Right atrium auricular region (tissue), 2 donors: ENCODE results near the gene SERPINE1. TPM values are rescaled to one million over a fixed set of nuclear protein-coding genes. Genes with fewer than 3 reads are reported as not detected.

ENCODE experiments used
- DNase-seq: peaks from one replicate; pipeline ENCODE4 v3.0.0-alpha.2; 2019; ENCODE audit warnings: low spot score
- H3K27ac ChIP-seq, 2 donors: fragments of 200-600 bp; sonication (generic); 1 replicate in 1 of 2; 2 replicates in 1 of 2; pipeline ENCODE4 v1.5.1; 2016 to 2019
- H3K27me3 ChIP-seq, 2 donors: fragments of 200-600 bp; sonication (generic); one replicate each; pipeline versions ENCODE4 v1.5.1 to v1.6.0; 2017 to 2019
- H3K36me3 ChIP-seq: fragments of 200-600 bp; sonication (generic); one replicate; pipeline ENCODE4 v1.5.1; 2016
- H3K4me1 ChIP-seq, 2 donors: fragments of 200-600 bp; sonication (generic); one replicate each; pipeline versions ENCODE4 v1.5.1 to v1.6.0; 2017 to 2019
- H3K4me3 ChIP-seq, 2 donors: fragments of 200-600 bp; sonication (generic); 1 replicate in 1 of 2; 2 replicates in 1 of 2; pipeline ENCODE4 v1.5.1; 2017 to 2019; ENCODE audit warnings: mild to moderate bottlenecking in 1 of 2, moderate library complexity in 1 of 2
- H3K9me3 ChIP-seq, 2 donors: fragments of 200-600 bp; sonication (generic); one replicate each; pipeline ENCODE4 v1.5.1; 2019
- total RNA-seq, 2 donors: library from RNA; depleted of rRNA; stranded (reverse); fragments of >200 nt; gene quantifications; one replicate each; pipeline ENCODE4 v1.1.0, GENCODE V29; 2016
- TF ChIP-seq, protein P1 (sequence below), 2 donors: fragments of 200-600 bp; sonication (generic); IDR thresholded peaks; one replicate each; pipeline ENCODE4 v1.5.1; 2019; ENCODE audit warnings: antibody characterized with exemption in 2 of 2

SERPINE1 gene
- total RNA-seq, 2 donors from 2014 or later = 28.0 to 40.8 TPM

DNA sequence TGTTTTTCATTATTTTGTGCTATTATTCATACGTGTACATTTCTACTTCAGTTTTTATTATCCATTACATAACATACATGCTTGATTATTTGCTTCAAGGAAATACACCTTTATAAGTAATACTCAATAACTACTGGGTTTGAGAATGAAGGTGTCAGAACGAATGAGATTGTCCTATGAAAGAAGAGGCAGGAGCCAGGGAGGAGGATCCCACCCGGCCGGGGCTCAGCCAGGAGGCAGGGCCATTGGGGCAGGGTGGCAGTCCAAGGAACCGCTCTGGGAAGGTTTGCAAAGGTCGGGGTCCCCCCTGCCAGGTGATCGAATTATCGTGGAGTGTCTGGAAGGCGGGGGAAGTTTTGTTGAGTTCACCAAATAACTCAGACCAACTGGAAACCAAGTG, 32.5 kb upstream of the SERPINE1 start:
- H3K9me3 ChIP-seq = no peaks in the 10 kb centered on the region
- no peak for DNase-seq
- peak overlapping the region in 1 of 2 donors; percentile 31 for H3K27ac ChIP-seq
- TF ChIP-seq, protein P1, sequence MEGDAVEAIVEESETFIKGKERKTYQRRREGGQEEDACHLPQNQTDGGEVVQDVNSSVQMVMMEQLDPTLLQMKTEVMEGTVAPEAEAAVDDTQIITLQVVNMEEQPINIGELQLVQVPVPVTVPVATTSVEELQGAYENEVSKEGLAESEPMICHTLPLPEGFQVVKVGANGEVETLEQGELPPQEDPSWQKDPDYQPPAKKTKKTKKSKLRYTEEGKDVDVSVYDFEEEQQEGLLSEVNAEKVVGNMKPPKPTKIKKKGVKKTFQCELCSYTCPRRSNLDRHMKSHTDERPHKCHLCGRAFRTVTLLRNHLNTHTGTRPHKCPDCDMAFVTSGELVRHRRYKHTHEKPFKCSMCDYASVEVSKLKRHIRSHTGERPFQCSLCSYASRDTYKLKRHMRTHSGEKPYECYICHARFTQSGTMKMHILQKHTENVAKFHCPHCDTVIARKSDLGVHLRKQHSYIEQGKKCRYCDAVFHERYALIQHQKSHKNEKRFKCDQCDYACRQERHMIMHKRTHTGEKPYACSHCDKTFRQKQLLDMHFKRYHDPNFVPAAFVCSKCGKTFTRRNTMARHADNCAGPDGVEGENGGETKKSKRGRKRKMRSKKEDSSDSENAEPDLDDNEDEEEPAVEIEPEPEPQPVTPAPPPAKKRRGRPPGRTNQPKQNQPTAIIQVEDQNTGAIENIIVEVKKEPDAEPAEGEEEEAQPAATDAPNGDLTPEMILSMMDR (IDR thresholded peaks at IDR 0.05) = no peak
- H3K4me3 ChIP-seq = no peak overlapping the region
- H3K27me3 ChIP-seq = no peaks in the 10 kb centered on the region
- H3K4me1 ChIP-seq = peaks cover 0 to 31% of the 10 kb centered on the region in 2 donors
- peaks cover under 1% of the 10 kb centered on the region for H3K36me3 ChIP-seq

DNA sequence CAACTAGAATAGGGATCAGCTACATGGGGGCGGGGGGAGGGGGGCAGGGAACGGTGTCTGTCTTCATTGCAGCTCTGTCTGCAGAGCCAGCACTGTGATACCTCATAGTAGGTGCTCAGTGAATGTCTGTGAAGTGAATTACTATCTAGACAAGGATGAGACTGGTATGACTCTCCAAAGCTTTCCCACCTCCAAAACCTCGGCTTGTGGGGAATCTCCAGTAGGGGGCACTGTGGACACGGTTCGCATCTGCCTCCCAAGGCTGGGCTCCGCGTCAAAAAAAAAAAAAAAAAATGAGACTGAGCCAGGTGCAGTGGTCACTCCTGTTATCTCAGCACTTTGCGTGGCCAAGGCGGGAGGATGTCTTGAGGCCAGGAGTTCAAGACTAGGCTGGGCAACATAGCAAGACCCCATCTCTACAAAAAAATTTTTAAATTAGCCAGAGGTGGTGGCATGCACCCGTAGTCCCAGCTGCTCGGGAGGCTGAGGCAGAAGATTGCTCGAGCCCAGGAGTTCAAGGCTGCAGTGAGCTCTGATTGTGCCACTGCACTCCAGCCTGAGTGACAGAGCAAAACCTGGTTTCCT, 32.0 kb upstream of the SERPINE1 start:
- H3K4me3 ChIP-seq = no peak overlapping the region
- H3K27me3 ChIP-seq = no peaks in the 10 kb centered on the region
- H3K36me3 ChIP-seq = no peaks in the 10 kb centered on the region
- peaks cover 0 to 34% of the 10 kb centered on the region in 2 donors for H3K4me1 ChIP-seq
- H3K9me3 ChIP-seq = no peaks in the 10 kb centered on the region
- TF ChIP-seq, protein P1 (IDR thresholded peaks at IDR 0.05) = peak; percentile 57 to 75
- no peak for DNase-seq
- H3K27ac ChIP-seq = no peak overlapping the region

DNA sequence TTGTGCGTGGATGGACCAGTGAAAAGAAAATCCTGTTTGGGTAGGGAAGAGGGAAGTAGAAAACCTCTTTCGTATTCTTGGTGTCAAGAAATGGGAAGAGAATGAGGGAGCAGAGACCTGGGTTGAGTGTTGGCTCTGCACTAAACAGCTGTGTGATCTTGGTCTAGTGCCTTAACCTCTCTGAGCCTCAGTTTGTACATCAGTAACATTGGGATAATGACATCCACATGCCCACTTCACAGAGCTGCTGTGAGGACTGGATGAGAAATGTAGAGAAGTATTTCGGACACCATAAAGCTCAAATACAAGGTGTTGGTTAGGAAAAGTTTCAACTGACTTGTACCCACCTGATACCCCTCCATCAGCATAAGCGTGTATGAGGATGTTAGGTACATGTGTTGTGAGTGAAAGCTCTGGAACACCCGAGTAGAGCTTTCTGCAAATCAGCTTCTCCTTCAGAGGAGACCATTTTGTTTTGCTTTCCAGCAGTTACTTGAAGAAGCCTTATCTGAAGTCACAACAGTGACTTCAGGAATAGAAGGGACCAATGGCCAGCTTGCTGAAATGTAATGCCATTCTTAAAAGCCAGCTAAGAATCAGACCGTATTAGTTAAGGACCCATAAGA, 30.5 kb upstream of the SERPINE1 start:
- DNase-seq = no peak
- Histone ChIP-seq H3K36me3 (no peaks in the 10 kb centered on the region), H3K27me3 (no peaks in the 10 kb centered on the region), H3K9me3 (no peaks in the 10 kb centered on the region), H3K4me1 (peaks cover 0 to 43% of the 10 kb centered on the region in 2 donors), H3K27ac (no peak overlapping the region), H3K4me3 (no peak overlapping the region)
- TF ChIP-seq, protein P1 (IDR thresholded peaks at IDR 0.05) = no peak

DNA sequence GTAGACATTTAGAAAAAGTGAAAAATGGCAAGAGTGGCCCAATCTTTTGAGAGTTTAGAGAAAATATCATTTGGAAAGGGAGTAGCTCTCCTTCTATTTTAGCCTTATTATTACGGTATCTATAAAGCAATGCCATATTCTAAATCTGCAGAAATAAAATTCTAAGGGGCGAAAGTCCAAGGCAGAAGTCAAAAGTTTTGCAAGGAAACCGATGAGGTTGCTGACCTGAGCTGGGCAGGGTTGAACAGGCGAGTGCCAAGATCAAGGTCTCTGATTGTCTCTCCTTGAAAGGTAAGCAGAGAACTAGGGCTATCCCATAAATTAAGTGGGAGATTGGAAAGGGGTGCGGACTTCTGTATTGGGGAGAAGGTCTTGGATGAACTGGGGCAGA, 30.0 kb upstream of the SERPINE1 start:
- H3K9me3 ChIP-seq = no peaks in the 10 kb centered on the region
- TF ChIP-seq, protein P1 (IDR thresholded peaks at IDR 0.05) = no peak
- no peaks in the 10 kb centered on the region for H3K27me3 ChIP-seq
- H3K4me1 ChIP-seq = peaks cover 0 to 43% of the 10 kb centered on the region in 2 donors
- H3K36me3 ChIP-seq = no peaks in the 10 kb centered on the region
- no peak overlapping the region for H3K27ac ChIP-seq
- DNase-seq = no peak
- no peak overlapping the region for H3K4me3 ChIP-seq

DNA sequence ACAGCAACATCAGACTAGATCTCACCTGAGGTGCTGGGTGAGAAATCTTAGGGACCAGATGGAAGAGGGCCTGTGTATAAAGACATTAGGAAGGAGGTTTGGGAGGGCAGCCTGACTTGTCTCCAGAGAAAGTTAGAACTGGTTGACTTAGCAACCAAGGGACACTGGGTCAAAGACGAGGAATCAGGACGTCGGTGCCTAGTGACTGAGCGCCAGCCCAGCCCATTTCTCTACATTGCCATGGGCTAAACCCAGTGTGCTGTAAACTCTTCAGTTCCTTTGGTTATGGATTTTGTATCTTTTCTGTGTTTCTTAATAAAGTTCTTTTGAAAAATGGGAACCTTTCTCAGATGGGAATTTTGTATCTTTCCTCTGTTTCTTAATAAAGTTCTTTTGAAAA, 29.3 kb upstream of the SERPINE1 start:
- DNase-seq = no peak
- Histone ChIP-seq H3K4me1 (peaks cover 0 to 43% of the 10 kb centered on the region in 2 donors), H3K27ac (no peak overlapping the region), H3K27me3 (no peaks in the 10 kb centered on the region), H3K36me3 (no peaks in the 10 kb centered on the region), H3K9me3 (no peaks in the 10 kb centered on the region), H3K4me3 (no peak overlapping the region)
- TF ChIP-seq, protein P1 (IDR thresholded peaks at IDR 0.05) = no peak
